SK-N-SH (cell line): ENCODE results near the gene CIDEA. TPM values are rescaled to one million over a fixed set of nuclear protein-coding genes. Genes with fewer than 3 reads are reported as not detected.
"Not testable (repeated sequence)": the region's sequence is repeated elsewhere in the genome, so short reads cannot be mapped to it uniquely, and the experiment has no call there.

Experiments used
- CTCF ChIA-PET: fragments of 300-600, 350-600 bp; formaldehyde crosslinking; extraction: SDS; loops from one replicate; lab custom pipeline; 2021; lab: Yijun Ruan, JAX
- POLR2A ChIA-PET: fragments of 350-600 bp; sonication (Branson Sonifier 250); formaldehyde crosslinking; extraction: SDS; loops from one replicate; lab custom pipeline; 2020; ENCODE audit warnings: antibody characterized with exemption, inconsistent platforms; lab: Yijun Ruan, JAX
- DNase-seq: peaks from one replicate; pipeline ENCODE4 v3.0.0; 2012
- H2AFZ ChIP-seq: fragments of 200-600 bp; sonication (generic); 2 replicates; pipeline ENCODE4 v1.8.1; 2016; ENCODE audit warnings: antibody characterized with exemption, mild to moderate bottlenecking, low read depth
- H3F3A ChIP-seq: fragments of 200-600 bp; sonication (generic); replicated peaks from 2 replicates; pipeline ENCODE3; 2016; ENCODE audit warnings: antibody characterized with exemption, mild to moderate bottlenecking; ENCODE audit not compliant: insufficient read depth
- H3K27ac ChIP-seq, 2 experiments: fragments of 200-500 bp in 1 of 2; fragments of 200-600 bp in 1 of 2; sonication (Bioruptor generic) in 1 of 2; sonication (generic), shearing (Covaris generic) in 1 of 2; 2 replicates each; pipeline versions ENCODE4 v1.5.1 to v1.6.1; 2014 to 2016; ENCODE audit warnings: low read depth in 2 of 2, inconsistent platforms in 1 of 2, low read length in 1 of 2, mild to moderate bottlenecking in 1 of 2, mixed read lengths in 1 of 2
- H3K27me3 ChIP-seq: fragments of 200-600 bp; sonication (generic), shearing (Covaris generic); 2 replicates; pipeline ENCODE4 v1.6.1; 2016; ENCODE audit warnings: mixed run types; ENCODE audit not compliant: insufficient read depth
- H3K36me3 ChIP-seq, 2 experiments: fragments of 200-500 bp in 1 of 2; fragments of 200-600 bp in 1 of 2; sonication (Bioruptor generic) in 1 of 2; sonication (generic) in 1 of 2; replicated peaks in 1 of 2; 2 replicates each; pipeline versions ENCODE3 to v1.5.1; 2014 to 2016; ENCODE audit warnings: low read length in 1 of 2, mild to moderate bottlenecking in 1 of 2; ENCODE audit not compliant: insufficient read depth in 2 of 2, control insufficient read depth in 1 of 2
- H3K4me1 ChIP-seq, 2 experiments: fragments of 200-500 bp in 1 of 2; fragments of 200-600 bp in 1 of 2; sonication (Bioruptor generic) in 1 of 2; sonication (generic), shearing (Covaris generic) in 1 of 2; 2 replicates each; pipeline versions ENCODE4 v1.5.1 to v1.6.1; 2014 to 2016; ENCODE audit warnings: low read depth in 1 of 2, low read length in 1 of 2, mixed run types in 1 of 2; ENCODE audit not compliant: insufficient read depth in 2 of 2, control insufficient read depth in 1 of 2
- H3K4me2 ChIP-seq: fragments of 200-600 bp; sonication (generic), shearing (Covaris generic); 2 replicates; pipeline ENCODE4 v1.6.1; 2017; ENCODE audit warnings: mixed run types
- H3K4me3 ChIP-seq, 2 experiments: fragments of 200-500 bp in 1 of 2; fragments of 200-600 bp in 1 of 2; sonication (Bioruptor generic) in 1 of 2; sonication (generic), shearing (Covaris generic) in 1 of 2; 2 replicates each; pipeline versions ENCODE4 v1.5.1 to v1.8.1; 2014 to 2016; ENCODE audit warnings: low read depth in 2 of 2, inconsistent platforms in 1 of 2, low read length in 1 of 2, mild to moderate bottlenecking in 1 of 2, mixed read lengths in 1 of 2, moderate library complexity in 1 of 2
- H3K79me2 ChIP-seq: fragments of 200-600 bp; sonication (generic); 2 replicates; pipeline ENCODE4 v1.8.1; 2017; ENCODE audit warnings: mild to moderate bottlenecking; ENCODE audit not compliant: insufficient read depth
- H3K9ac ChIP-seq: fragments of 200-600 bp; sonication (generic); 2 replicates; pipeline ENCODE4 v1.6.1; 2017; ENCODE audit warnings: mixed run types
- H3K9me2 ChIP-seq: fragments of 200-600 bp; sonication (generic); 2 replicates; pipeline ENCODE4 v1.6.1; 2017; ENCODE audit warnings: mixed run types
- H3K9me3 ChIP-seq: fragments of 200-600 bp; sonication (generic); 2 replicates; pipeline ENCODE4 v1.6.1; 2017; ENCODE audit warnings: mixed run types, mild to moderate bottlenecking, moderate library complexity
- H4K20me1 ChIP-seq: fragments of 200-600 bp; sonication (generic); 2 replicates; pipeline ENCODE4 v1.6.1; 2017; ENCODE audit warnings: mild to moderate bottlenecking, mixed run types; ENCODE audit not compliant: insufficient read depth
- CHD2 ChIP-seq: fragments of 150-350 bp; IDR thresholded peaks from 2 replicates; pipeline ENCODE4 v1.6.1; 2018; ENCODE audit warnings: low read length; ENCODE audit not compliant: partially characterized antibody
- FOSL2 ChIP-seq: IDR thresholded peaks from 2 replicates; pipeline ENCODE4 v1.4.0; 2012; ENCODE audit warnings: low read depth, mild to moderate bottlenecking, moderate library complexity, borderline replicate concordance
- FOXM1 ChIP-seq: IDR thresholded peaks from 2 replicates; pipeline ENCODE4 v1.4.0; 2012; ENCODE audit warnings: low read depth, mild to moderate bottlenecking
- GATA2 ChIP-seq: sonication (generic); formaldehyde crosslinking; IDR thresholded peaks from 2 replicates; pipeline ENCODE4 v1.5.0; 2020; ENCODE audit warnings: mild to moderate bottlenecking, missing genetic modification reagents
- IRF3 ChIP-seq: fragments of 150-350 bp; IDR thresholded peaks from 2 replicates; pipeline ENCODE4 v1.6.1; 2016; ENCODE audit warnings: mild to moderate bottlenecking, low read depth, low read length
- MAX ChIP-seq: IDR thresholded peaks from 2 replicates; pipeline ENCODE4 v1.4.0; 2012; ENCODE audit warnings: low read depth
- PBX3 ChIP-seq: IDR thresholded peaks from 2 replicates; pipeline ENCODE4; 2012
- RCOR1 ChIP-seq: fragments of 150-350 bp; IDR thresholded peaks from 2 replicates; pipeline ENCODE4 v1.6.1; 2017; ENCODE audit warnings: antibody characterized with exemption, low read length
- SMC3 ChIP-seq: IDR thresholded peaks from 2 replicates; pipeline ENCODE4 v1.6.1; 2012; ENCODE audit warnings: low read depth, low read length, improper control_type of control experiment
- TEAD4 ChIP-seq: IDR thresholded peaks from 2 replicates; pipeline ENCODE4 v1.4.0; 2012; ENCODE audit warnings: mild to moderate bottlenecking, borderline replicate concordance; ENCODE audit not compliant: insufficient read depth
- ZBTB33 ChIP-seq: IDR thresholded peaks from 2 replicates; pipeline ENCODE4 v1.4.0; 2012; ENCODE audit warnings: low read depth, borderline replicate concordance
- WGBS: methylation state at CpG from one replicate; pipeline ENCODE4 v1.1.6; 2017; ENCODE audit warnings: low lambda C conversion rate; 5-methylcytosine and 5-hydroxymethylcytosine counted together
- polyA plus RNA-seq, 3 experiments: library from polyadenylated mRNA; depleted of rRNA; stranded (reverse); fragments of >200 nt; gene quantifications; 2 replicates each; pipeline ENCODE4 v1.2.3, GENCODE V29; 2012

The CIDEA gene
- polyA plus RNA-seq, 1 of the 3 experiments (the other 2 are of a cell fraction), result not detected

GRCh38 chr18:12242658-12243260 lies 11.4 kb upstream of the CIDEA start (continued):
- TF ChIP-seq PBX3 (no peak), FOSL2 (no peak), SMC3 (no peak), FOXM1 (no peak), MAX (no peak), GATA2 (CRISPR knock-in tag) (no peak)

GRCh38 chr18:12243272-12243671 lies 10.9 kb upstream of the CIDEA start:
- H3K36me3 ChIP-seq, DNase-seq, H3K9ac ChIP-seq, H3F3A ChIP-seq, H2AFZ ChIP-seq, H3K4me2 ChIP-seq, CTCF ChIA-PET, POLR2A ChIA-PET, H4K20me1 ChIP-seq, H3K79me2 ChIP-seq, H3K9me2 ChIP-seq, H3K4me1 ChIP-seq, H3K27ac ChIP-seq, H3K9me3 ChIP-seq, H3K4me3 ChIP-seq: not testable (repeated sequence)
- peaks cover 85% of the 10 kb centered on the region for H3K27me3 ChIP-seq
- WGBS, result 45% methylated on average over 4 of the region's 25 CpGs

GRCh38 chr18:12245793-12246135 lies 8.4 kb upstream of the CIDEA start:
- Histone ChIP-seq H3F3A (no peaks in the 10 kb centered on the region), H3K27me3 (peaks cover 87% of the 10 kb centered on the region)

More at GRCh38 chr18:12245793-12246135, 8.4 kb upstream of the CIDEA start:
- POLR2A ChIA-PET, result no interaction called here
- peaks cover 0 to 2% of the 10 kb centered on the region in 2 experiments; a peak in 1 of 4 replicates for H3K4me1 ChIP-seq
- no peak overlapping the region for H2AFZ ChIP-seq
- no peak overlapping the region for H3K27ac ChIP-seq
- WGBS, result 34% methylated on average over 6 of the region's 13 CpGs
- H3K79me2 ChIP-seq, result no peaks in the 10 kb centered on the region
- no peak for TF ChIP-seq ZBTB33
- TF ChIP-seq SMC3, result no peak
- no peak for TF ChIP-seq MAX
- TF ChIP-seq RCOR1, result no peak
- no peak for TF ChIP-seq CHD2
- no peak for TF ChIP-seq IRF3
- no peak for TF ChIP-seq TEAD4
- H3K4me2 ChIP-seq, result no peak overlapping the region
- no peaks in the 10 kb centered on the region for H3K9me2 ChIP-seq
- H3K4me3 ChIP-seq, result no peak overlapping the region
- CTCF ChIA-PET, result interaction anchor here (3.8 to 4.9 kb wide), 2 partner anchors 7 to 9 kb away, joined by 17 to 23 read pairs; no protein-coding TSS in a partner anchor
- no peaks in the 10 kb centered on the region for H3K9me3 ChIP-seq
- H3K36me3 ChIP-seq, result no peaks in the 10 kb centered on the region
- no peak overlapping the region for H3K9ac ChIP-seq
- DNase-seq, result no peak
- H4K20me1 ChIP-seq, result no peaks in the 10 kb centered on the region
